Body of pancreas (tissue), 4 donors: ENCODE measurements around the gene KIF25. TPM values are rescaled to one million over a fixed set of nuclear protein-coding genes. Genes with fewer than 3 reads are reported as not detected.

ENCODE experiments used
- ATAC-seq: fragments of 150-250 bp; one replicate; pipeline ENCODE4 v1.9.1; 2016
- DNase-seq, 4 donors: peaks; one replicate each; pipeline ENCODE4 v3.0.0-alpha.2; 2019
- H3K27ac ChIP-seq, 4 donors: fragments of 200-600 bp; sonication (generic); 1 replicate in 3 of 4; 2 replicates in 1 of 4; pipeline versions ENCODE4 v1.5.1 to v1.6.1; 2016 to 2019; ENCODE audit warnings: mild to moderate bottlenecking in 1 of 4, mixed read lengths in 1 of 4, moderate library complexity in 1 of 4
- H3K27me3 ChIP-seq, 2 donors: fragments of 200-600 bp; sonication (generic); one replicate each; pipeline ENCODE4 v1.6.0; 2016; ENCODE audit warnings: mild to moderate bottlenecking in 1 of 2
- H3K36me3 ChIP-seq, 2 donors: fragments of 200-600 bp; sonication (generic); replicated peaks in 1 of 2; 2 replicates each; pipeline ENCODE4 v1.5.1; 2016; ENCODE audit warnings: low read depth in 2 of 2; ENCODE audit not compliant: insufficient read depth in 1 of 2
- H3K4me1 ChIP-seq: fragments of 200-600 bp; sonication (generic); one replicate; pipeline ENCODE4 v1.6.0; 2016
- H3K4me3 ChIP-seq, 2 donors: fragments of 200-600 bp; sonication (generic); 1 replicate in 1 of 2; 2 replicates in 1 of 2; pipeline ENCODE4 v1.5.1; 2016 to 2019
- H3K9me3 ChIP-seq, 3 donors: fragments of 200-600 bp; sonication (generic); 1 replicate in 2 of 3; 2 replicates in 1 of 3; pipeline ENCODE4 v1.5.1; 2016
- POLR2A ChIP-seq, 3 donors: fragments of 450-650 bp; IDR thresholded peaks; one replicate each; pipeline ENCODE4 v1.6.1; 2016; ENCODE audit warnings: antibody characterized with exemption in 3 of 3, mild to moderate bottlenecking in 2 of 3
- WGBS, 2 donors: methylation state at CpG; one replicate each; pipeline ENCODE4 v1.1.5; 2017; 5-methylcytosine and 5-hydroxymethylcytosine counted together
- intact Hi-C: fragments of 100-400 bp; cut with DNase I; formaldehyde crosslinking; loops from one replicate; pipeline ENCODE4 v1.15.1; 2023
- total RNA-seq, 2 donors: library from RNA; depleted of rRNA; stranded (reverse); fragments of >200 nt; gene quantifications; one replicate each; pipeline ENCODE4 v1.1.0, GENCODE V29; 2016
- TF ChIP-seq, protein P1 (sequence below), 7 experiments: fragments of 450-650 bp in 4 of 7; fragments of 200-600 bp in 3 of 7; sonication (generic) in 3 of 7; IDR thresholded peaks; one replicate each; pipeline ENCODE4 v1.5.1; 2016 to 2019; ENCODE audit warnings: antibody characterized with exemption in 7 of 7

The KIF25 gene
- total RNA-seq, 2 donors from 2014 or later = 1.8 TPM; not detected in 1

DNA sequence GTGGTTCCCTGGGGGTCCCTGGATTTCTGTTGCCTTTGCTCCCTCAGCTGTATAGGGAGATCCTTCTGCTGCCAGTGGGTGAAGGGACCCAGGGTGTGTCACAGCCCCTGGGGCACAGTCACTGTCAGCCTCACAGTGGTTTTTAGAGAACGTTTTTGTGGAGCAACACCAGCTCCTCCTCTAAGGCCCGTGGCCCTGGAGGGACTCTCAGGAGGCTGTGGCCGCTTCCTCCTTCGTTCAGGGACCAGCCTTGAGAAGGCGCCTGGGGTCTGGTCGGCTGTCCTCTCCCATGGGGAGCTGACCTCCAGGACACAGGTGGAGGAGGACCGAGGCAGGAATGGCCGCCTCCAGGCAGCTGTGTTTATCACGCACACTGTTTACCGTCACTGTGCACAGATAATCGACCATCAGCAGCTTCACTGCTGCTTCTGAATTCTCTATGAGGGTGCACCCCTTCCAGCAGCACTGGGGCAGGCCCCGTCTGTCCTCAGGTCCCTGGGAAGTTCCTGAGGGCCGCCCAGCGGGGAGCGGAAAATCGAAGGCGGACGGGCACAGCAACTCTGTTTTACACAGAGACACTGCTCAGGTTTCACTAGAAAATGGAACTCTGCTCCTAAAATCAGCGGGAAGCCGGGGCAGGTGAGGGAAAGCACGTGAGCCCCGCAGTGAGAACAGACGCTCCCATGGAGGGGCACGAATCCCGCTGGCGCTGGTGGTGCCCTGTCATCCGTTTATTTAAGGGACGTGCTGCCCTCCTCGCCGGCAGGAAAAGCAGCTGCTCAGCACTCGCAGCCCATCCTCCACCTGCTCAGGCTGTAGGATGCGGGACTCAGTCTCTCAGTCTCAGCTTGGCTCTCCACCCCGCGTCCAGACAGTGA, 92.0 kb downstream of the KIF25 start:
- no peak for TF ChIP-seq POLR2A (IDR thresholded peaks at IDR 0.05)
- TF ChIP-seq, protein P1, sequence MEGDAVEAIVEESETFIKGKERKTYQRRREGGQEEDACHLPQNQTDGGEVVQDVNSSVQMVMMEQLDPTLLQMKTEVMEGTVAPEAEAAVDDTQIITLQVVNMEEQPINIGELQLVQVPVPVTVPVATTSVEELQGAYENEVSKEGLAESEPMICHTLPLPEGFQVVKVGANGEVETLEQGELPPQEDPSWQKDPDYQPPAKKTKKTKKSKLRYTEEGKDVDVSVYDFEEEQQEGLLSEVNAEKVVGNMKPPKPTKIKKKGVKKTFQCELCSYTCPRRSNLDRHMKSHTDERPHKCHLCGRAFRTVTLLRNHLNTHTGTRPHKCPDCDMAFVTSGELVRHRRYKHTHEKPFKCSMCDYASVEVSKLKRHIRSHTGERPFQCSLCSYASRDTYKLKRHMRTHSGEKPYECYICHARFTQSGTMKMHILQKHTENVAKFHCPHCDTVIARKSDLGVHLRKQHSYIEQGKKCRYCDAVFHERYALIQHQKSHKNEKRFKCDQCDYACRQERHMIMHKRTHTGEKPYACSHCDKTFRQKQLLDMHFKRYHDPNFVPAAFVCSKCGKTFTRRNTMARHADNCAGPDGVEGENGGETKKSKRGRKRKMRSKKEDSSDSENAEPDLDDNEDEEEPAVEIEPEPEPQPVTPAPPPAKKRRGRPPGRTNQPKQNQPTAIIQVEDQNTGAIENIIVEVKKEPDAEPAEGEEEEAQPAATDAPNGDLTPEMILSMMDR (IDR thresholded peaks at IDR 0.05) = no peak
- peaks cover 9% of the 10 kb centered on the region for H3K4me1 ChIP-seq
- no peak overlapping the region for H3K27ac ChIP-seq
- H3K4me3 ChIP-seq = no peak overlapping the region
- H3K9me3 ChIP-seq = no peaks in the 10 kb centered on the region
- no peak for DNase-seq
- 77 to 84% methylated on average over 29 of the region's 34 CpGs for WGBS, 2 donors
- no peaks in the 10 kb centered on the region for H3K36me3 ChIP-seq
- no peaks in the 10 kb centered on the region for H3K27me3 ChIP-seq
- intact Hi-C loops = no loop called here
- no peak for ATAC-seq

- Histone ChIP-seq H3K4me3 (no peak overlapping the region), H3K27ac (no peak overlapping the region), H3K4me1 (peaks cover 9% of the 10 kb centered on the region), H3K36me3 (no peaks in the 10 kb centered on the region), H3K27me3 (no peaks in the 10 kb centered on the region), H3K9me3 (no peaks in the 10 kb centered on the region)
- no peak for ATAC-seq
- intact Hi-C loops = no loop called here
- DNase-seq = no peak
- 86 to 89% methylated on average over 15 to 16 of the region's 16 CpGs for WGBS, 2 donors
- no peak for TF ChIP-seq POLR2A (IDR thresholded peaks at IDR 0.05)
- TF ChIP-seq, protein P1 (IDR thresholded peaks at IDR 0.05) = no peak
Measured at GRCh38 chr6:168090064-168090690, 92.7 kb downstream of the KIF25 start.

DNA sequence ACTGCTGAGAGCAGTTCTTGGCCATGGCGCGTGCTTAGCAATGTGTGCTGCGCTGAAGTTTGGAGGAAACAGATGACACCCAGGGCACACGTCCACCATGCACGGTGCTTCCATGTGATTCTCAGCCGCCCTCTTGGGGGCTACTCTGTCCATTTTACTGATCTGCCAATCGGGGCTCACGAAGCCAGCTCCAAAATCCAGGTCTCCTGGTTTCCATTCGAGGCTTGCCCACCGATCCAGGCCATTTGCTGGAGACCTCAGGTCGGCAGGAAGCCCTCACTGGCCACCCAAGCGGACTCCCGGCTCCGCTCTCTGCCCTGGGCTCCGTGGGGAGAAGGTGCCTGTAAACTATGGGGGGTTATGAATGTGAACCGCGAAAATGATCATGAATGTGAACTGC, 93.2 kb downstream of the KIF25 start:
- intact Hi-C loops = no loop called here
- no peak for ATAC-seq
- H3K9me3 ChIP-seq = no peaks in the 10 kb centered on the region

GRCh38 chr6:168091381-168092264, 94.2 kb downstream of the KIF25 start:
- WGBS, 2 donors = 93 to 98% methylated on average over 9 to 26 of the region's 28 CpGs
- Histone ChIP-seq H3K4me3 (no peak overlapping the region), H3K27ac (no peak overlapping the region), H3K9me3 (no peaks in the 10 kb centered on the region), H3K36me3 (no peaks in the 10 kb centered on the region), H3K27me3 (no peaks in the 10 kb centered on the region), H3K4me1 (peaks cover 19% of the 10 kb centered on the region)
- no peak for DNase-seq
- intact Hi-C loops = no loop called here
- ATAC-seq = no peak
- TF ChIP-seq POLR2A (IDR thresholded peaks at IDR 0.05) = no peak
- TF ChIP-seq, protein P1 (IDR thresholded peaks at IDR 0.05) = no peak

More for the DNA sequence above, 93.2 kb downstream of the KIF25 start:
- Histone ChIP-seq H3K4me1 (peaks cover 10% of the 10 kb centered on the region), H3K27ac (no peak overlapping the region), H3K27me3 (no peaks in the 10 kb centered on the region), H3K36me3 (no peaks in the 10 kb centered on the region), H3K4me3 (no peak overlapping the region)
- TF ChIP-seq, protein P1 (IDR thresholded peaks at IDR 0.05) = no peak
- no peak for TF ChIP-seq POLR2A (IDR thresholded peaks at IDR 0.05)
- DNase-seq = no peak
- 80 to 91% methylated on average over 17 of the region's 17 CpGs for WGBS, 2 donors
